ENCODE results near the gene CDK12. TPM values are rescaled to one million over a fixed set of nuclear protein-coding genes. Genes with fewer than 3 reads are reported as not detected.
"Not testable (repeated sequence)": the region's sequence is repeated elsewhere in the genome, so short reads cannot be mapped to it uniquely, and the experiment has no call there.

Gene CDK12
- total and polyA plus RNA-seq, 12 donors, result 7.2 to 206 (median 44.2) TPM

DNA sequence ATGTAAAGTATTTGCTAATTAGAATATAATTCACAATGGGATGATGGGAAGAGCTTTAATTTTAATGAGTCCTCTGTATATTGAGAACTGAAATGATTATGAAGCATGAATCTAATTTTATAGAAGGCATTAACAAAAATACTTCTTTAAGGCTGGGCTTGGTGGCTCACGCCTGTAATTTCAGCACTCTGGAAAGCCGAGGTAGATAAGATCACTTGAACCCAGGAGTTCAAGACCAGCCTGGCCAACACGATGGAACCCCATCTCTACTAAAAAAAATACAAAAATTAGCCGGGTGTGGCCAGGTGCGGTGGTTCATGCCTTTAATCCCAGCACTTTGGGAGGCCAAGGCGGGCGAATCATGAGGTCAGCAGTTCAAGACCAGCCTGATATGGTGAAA, 12.0 kb downstream of the CDK12 start:
- H3K27ac ChIP-seq, result no peak overlapping the region
- TF ChIP-seq, protein P1, sequence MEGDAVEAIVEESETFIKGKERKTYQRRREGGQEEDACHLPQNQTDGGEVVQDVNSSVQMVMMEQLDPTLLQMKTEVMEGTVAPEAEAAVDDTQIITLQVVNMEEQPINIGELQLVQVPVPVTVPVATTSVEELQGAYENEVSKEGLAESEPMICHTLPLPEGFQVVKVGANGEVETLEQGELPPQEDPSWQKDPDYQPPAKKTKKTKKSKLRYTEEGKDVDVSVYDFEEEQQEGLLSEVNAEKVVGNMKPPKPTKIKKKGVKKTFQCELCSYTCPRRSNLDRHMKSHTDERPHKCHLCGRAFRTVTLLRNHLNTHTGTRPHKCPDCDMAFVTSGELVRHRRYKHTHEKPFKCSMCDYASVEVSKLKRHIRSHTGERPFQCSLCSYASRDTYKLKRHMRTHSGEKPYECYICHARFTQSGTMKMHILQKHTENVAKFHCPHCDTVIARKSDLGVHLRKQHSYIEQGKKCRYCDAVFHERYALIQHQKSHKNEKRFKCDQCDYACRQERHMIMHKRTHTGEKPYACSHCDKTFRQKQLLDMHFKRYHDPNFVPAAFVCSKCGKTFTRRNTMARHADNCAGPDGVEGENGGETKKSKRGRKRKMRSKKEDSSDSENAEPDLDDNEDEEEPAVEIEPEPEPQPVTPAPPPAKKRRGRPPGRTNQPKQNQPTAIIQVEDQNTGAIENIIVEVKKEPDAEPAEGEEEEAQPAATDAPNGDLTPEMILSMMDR (IDR thresholded peaks at IDR 0.05), result no peak
- TF ChIP-seq POLR2A (IDR thresholded peaks at IDR 0.05), result no peak
- intact Hi-C loops (cut with DNase I), result no loop called here
- DNase-seq, result no peak
- H3K27me3 ChIP-seq, result no peaks in the 10 kb centered on the region
- no peak overlapping the region for H3K4me3 ChIP-seq
- no peaks in the 10 kb centered on the region for H3K9me3 ChIP-seq (replicated peaks in 1 of 3)
- WGBS, 4 donors, result 91 to 97% (median 93%) methylated on average over 7 of the region's 7 CpGs
- H3K4me1 ChIP-seq (replicated peaks in 1 of 2), result no peaks in the 10 kb centered on the region
- H3K36me3 ChIP-seq (replicated peaks in 1 of 2), result peaks cover 0 to 60% of the 10 kb centered on the region in 2 donors

DNA sequence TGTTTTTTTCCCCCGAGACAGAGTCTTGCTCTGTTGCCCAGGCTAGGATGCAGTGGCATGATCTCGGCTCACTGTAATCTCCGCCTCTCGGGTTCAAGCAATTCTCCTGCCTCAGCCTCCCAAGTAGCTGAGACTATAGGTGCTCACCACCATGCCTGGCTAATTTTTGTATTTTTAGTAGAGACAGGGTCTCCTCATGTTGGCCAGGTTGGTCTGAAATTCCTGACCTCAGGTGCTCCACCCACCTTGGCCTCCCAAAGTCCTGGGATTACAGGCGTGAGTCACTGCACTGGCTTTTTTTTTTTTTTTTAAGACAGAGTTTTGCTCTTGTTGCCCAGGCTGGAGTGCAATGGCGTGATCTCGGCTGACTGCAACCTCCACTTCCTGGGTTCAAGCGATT, 18.3 kb downstream of the CDK12 start:
- WGBS, 4 donors, result 83 to 91% (median 87%) methylated on average over 8 of the region's 8 CpGs
- H3K4me1 ChIP-seq (replicated peaks in 1 of 2); H3K27ac ChIP-seq; H3K4me3 ChIP-seq; H3K27me3 ChIP-seq; H3K9me3 ChIP-seq (replicated peaks in 1 of 3); intact Hi-C loops (cut with DNase I); DNase-seq: not testable (repeated sequence)
- H3K36me3 ChIP-seq (replicated peaks in 1 of 2), result peaks cover 0 to 30% of the 10 kb centered on the region in 2 donors

- no peak overlapping the region for H3K27ac ChIP-seq
- intact Hi-C loops (cut with DNase I), result no loop called here
- H3K4me1 ChIP-seq (replicated peaks in 1 of 2), result peaks cover 0 to 7% of the 10 kb centered on the region in 2 donors
- peaks cover 0 to 12% of the 10 kb centered on the region in 2 donors for H3K36me3 ChIP-seq (replicated peaks in 1 of 2)
- no peaks in the 10 kb centered on the region for H3K9me3 ChIP-seq (replicated peaks in 1 of 3)
- TF ChIP-seq, protein P1 (IDR thresholded peaks at IDR 0.05), result no peak
- no peak for TF ChIP-seq POLR2A (IDR thresholded peaks at IDR 0.05)
- WGBS, 4 donors, result 96 to 97% (median 97%) methylated on average over 6 of the region's 6 CpGs
- DNase-seq, result peak in 1 of 7 donors; percentile 7
- no peak overlapping the region for H3K4me3 ChIP-seq
- H3K27me3 ChIP-seq, result no peaks in the 10 kb centered on the region
Measured at GRCh38 chr17:39483506-39483905, 22.2 kb downstream of the CDK12 start.

DNA sequence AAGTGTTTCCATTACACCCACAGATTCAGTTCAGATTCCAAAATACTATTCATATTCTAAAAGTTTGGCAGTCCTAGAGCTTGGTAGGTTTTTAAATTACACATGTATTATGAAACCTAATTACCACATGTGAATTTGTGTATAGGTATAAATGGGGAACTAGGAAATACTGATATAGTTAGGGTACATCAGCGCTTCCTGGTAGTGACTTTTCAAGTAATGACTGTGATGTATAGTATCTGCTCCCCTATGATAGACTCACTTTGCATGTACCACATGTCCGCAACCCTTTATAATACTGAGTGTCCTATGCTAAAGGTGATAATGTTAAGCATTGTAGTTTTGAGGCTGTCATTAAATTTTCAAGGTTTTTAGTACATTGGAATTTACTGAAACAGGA, 22.9 kb downstream of the CDK12 start:
- 97 to 100% (median 99%) methylated on average over 2 of the region's 2 CpGs for WGBS, 4 donors
- H3K27me3 ChIP-seq, result no peaks in the 10 kb centered on the region
- no peak for DNase-seq
- peaks cover 0 to 12% of the 10 kb centered on the region in 2 donors for H3K36me3 ChIP-seq (replicated peaks in 1 of 2)
- TF ChIP-seq, protein P1 (IDR thresholded peaks at IDR 0.05), result no peak
- TF ChIP-seq POLR2A (IDR thresholded peaks at IDR 0.05), result no peak
- intact Hi-C loops (cut with DNase I), result no loop called here
- H3K4me1 ChIP-seq (replicated peaks in 1 of 2), result peaks cover 0 to 7% of the 10 kb centered on the region in 2 donors
- H3K9me3 ChIP-seq (replicated peaks in 1 of 3), result no peaks in the 10 kb centered on the region
- H3K27ac ChIP-seq, result no peak overlapping the region
- no peak overlapping the region for H3K4me3 ChIP-seq

DNA sequence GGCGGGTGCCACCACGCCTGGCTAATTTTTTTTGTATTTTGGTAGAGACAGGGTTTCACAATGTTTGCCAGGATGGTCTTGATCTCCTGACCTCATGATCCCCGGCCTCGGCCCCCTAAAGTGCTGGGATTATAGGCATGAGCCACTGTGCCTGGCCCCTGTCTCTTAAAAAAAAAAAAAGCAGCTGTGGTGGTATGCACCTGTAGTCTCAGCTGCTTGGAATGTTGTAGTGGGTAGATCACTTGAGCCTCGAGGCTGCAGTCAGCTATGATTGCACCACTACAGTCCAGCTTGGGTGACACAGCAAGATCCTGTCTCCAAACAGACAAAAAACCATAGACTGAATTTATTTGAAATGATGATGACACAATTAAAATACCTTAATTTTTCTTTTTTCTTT, 24.3 kb downstream of the CDK12 start:
- H3K4me1 ChIP-seq (replicated peaks in 1 of 2), result peaks cover 0 to 7% of the 10 kb centered on the region in 2 donors
- H3K9me3 ChIP-seq (replicated peaks in 1 of 3), result no peaks in the 10 kb centered on the region
- peaks cover 0 to 10% of the 10 kb centered on the region in 2 donors for H3K36me3 ChIP-seq (replicated peaks in 1 of 2)
- DNase-seq, result peak in 1 of 7 donors; percentile 35
- intact Hi-C loops (cut with DNase I), result no loop called here
- H3K4me3 ChIP-seq, result no peak overlapping the region
- WGBS, 4 donors, result 85 to 92% (median 89%) methylated on average over 5 of the region's 5 CpGs
- no peak overlapping the region for H3K27ac ChIP-seq
- H3K27me3 ChIP-seq, result no peaks in the 10 kb centered on the region
- no peak for TF ChIP-seq POLR2A (IDR thresholded peaks at IDR 0.05)
- TF ChIP-seq, protein P1 (IDR thresholded peaks at IDR 0.05), result no peak

All from adrenal gland (tissue), 12 donors.